GM19351 (cell line): ENCODE measurements around the gene SMTNL2.
"Not testable (repeated sequence)": the region's sequence is repeated elsewhere in the genome, so short reads cannot be mapped to it uniquely, and the experiment has no call there.

Experiments
- ATAC-seq: cut with Tn5 transposase; IDR thresholded peaks from one replicate; pipeline ENCODE4 v1.9.1; 2021; ENCODE audit warnings: mild to moderate bottlenecking, moderate library complexity; ENCODE audit not compliant: unreplicated experiment

The SMTNL2 gene

GRCh38 chr17:4598776-4599504 lies 14.6 kb downstream of the SMTNL2 start:
- ATAC-seq = no peak

GRCh38 chr17:4599505-4600281 lies 15.4 kb downstream of the SMTNL2 start:
- no peak for ATAC-seq

DNA sequence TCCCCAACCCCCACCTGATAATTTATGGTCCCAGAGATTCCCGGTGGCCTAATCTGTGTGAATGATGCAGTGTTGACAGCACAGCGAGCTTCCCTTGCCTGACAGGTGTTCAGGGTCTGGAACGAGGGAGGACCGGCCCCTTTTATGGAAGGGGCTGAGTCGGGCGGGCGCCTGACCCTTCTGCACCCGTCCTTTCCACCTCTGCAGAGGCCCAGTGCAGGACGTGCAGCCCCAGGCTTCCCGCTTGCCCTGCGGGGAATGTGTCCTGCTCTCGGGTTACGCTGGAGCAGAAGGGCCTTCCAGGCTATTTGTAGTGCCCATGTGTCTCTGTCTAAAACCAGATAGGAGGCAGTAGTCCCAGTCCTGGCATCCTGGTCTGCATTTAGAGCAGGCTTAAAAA lies 16.2 kb downstream of the SMTNL2 start:
- ATAC-seq = no peak

DNA sequence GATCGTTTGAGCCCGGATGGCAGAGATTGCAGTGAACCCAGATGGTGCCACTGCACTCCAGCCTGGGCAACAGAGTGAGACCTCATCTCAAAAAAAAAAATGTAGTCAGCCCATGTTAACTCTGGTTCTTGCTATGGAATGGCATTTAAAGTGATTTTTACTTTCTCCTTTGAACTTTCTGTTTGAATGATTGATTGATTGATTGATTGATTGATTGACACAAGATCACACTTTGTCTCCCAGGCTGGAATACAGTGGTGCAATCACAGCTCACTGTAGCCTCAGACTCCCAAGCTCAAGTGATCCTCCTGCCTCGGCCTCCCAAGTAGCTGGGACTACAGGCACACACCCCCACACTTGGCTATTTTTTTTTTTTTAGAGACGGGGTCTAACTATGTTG lies 17.0 kb downstream of the SMTNL2 start:
- no peak for ATAC-seq

GRCh38 chr17:4602041-4602440 lies 17.7 kb downstream of the SMTNL2 start:
- ATAC-seq = no peak

DNA sequence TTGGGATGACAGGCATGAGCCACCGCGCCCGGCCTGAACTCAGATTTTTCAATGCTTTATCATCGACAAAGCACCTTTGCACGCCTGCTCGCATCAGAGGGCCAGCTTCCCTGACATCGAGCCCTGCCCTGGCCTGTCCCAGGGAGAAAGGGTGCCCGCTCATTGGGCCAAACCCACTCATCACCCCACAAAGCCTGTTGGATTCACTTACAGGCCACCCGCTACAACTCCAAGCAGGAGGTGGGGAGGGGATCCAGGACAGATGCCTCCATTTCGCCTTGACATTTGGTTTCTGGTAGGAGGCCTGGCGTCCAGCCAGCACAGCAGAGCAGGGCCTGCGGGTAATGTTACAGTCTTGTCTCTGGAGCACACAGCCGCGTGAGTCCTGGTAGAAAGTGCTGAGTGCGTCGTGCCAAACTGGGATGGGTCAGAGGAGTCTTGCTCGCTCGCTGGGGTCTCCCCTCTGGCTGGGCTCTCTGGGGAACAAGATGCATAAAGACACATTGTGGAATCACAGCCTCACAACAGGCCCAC lies 19.8 kb downstream of the SMTNL2 start:
- no peak for ATAC-seq

DNA sequence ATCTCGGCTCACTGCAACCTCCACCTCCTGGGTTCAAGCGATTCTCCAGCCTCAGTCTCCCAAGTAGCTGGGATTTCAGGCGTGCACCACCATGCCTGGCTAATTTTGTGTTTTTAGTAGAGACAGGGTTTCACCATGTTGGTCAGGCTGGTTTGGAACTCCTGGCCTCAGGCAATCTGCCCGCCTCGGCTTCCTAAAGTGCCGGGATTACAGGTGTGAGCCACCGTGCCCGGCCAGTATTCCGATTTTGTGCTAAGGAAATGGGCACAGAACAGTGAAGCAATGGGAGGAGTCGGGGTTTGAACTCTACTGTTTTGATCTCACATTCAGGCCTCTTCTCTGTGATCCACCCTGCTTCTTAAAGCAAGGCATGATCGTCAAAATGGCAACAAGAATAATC lies 20.4 kb downstream of the SMTNL2 start:
- ATAC-seq = not testable (repeated sequence)

DNA sequence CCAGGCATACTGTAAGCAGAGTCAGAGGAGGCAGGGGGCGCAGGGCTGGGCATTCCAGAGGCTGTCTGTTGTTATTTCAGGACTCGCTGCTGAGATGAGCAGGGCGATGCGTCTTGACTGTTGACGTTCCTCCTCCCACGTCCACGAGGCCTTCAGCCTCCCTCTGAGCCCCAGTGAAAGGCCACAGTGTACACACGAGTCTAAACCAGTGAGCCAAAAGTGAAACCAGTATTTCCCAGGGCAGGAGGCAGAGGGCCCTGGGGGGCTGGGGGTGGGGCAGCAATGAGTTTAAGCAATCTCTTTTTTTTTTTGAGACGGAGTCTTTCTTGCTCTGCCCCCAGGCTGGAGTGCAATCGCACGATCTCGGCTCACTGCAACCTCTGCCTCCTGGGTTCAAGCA lies 21.5 kb downstream of the SMTNL2 start:
- no peak for ATAC-seq

DNA sequence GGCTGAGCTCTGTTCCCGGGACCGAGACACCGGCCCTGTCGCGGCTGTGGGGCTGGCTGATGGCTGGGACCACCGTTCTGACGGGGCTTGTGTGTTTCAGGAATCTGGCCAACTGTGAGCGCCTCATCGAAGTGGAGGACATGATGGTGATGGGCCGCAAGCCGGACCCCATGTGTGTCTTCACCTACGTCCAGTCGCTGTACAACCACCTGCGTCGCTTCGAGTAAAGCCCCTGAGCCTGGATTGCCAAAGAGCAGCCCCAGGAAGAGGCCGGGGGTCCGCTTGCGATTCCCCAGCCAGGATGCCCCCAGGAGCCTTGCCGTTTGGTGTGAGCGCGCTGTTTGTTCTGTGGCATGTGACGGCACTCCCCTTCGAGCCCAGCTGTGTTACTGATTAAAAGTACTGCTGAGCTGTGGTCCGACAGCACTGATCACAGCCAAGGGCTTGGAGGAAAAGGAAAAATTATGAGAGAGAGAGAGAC lies 23.0 kb downstream of the SMTNL2 start:
- ATAC-seq = no peak

GRCh38 chr17:4607773-4608187 lies 23.5 kb downstream of the SMTNL2 start:
- ATAC-seq = no peak

- no peak for ATAC-seq
Measured at GRCh38 chr17:4609761-4610160, 25.4 kb downstream of the SMTNL2 start.

GRCh38 chr17:4610162-4610561 lies 25.8 kb downstream of the SMTNL2 start:
- ATAC-seq = no peak

GRCh38 chr17:4610656-4611055 lies 26.3 kb downstream of the SMTNL2 start:
- no peak for ATAC-seq

DNA sequence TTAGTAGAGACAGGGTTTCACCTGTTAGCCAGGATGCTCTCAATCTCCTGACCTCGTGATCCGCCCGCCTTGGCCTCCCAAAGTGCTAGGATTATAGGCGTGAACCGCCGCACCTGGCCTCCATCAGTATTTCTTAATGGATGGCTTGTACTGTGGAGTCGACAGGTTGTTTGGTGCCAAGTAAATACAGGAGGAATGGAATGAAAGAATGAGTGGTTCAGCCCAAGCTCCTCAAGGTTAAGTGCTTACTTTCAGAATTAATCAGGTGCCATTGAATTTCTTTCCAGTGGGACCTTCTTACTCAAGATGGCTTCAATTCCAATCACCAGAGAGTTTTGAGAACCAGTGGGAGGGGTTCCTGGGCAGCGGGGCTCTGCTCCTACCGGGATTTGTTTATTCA lies 32.1 kb downstream of the SMTNL2 start:
- ATAC-seq = no peak

DNA sequence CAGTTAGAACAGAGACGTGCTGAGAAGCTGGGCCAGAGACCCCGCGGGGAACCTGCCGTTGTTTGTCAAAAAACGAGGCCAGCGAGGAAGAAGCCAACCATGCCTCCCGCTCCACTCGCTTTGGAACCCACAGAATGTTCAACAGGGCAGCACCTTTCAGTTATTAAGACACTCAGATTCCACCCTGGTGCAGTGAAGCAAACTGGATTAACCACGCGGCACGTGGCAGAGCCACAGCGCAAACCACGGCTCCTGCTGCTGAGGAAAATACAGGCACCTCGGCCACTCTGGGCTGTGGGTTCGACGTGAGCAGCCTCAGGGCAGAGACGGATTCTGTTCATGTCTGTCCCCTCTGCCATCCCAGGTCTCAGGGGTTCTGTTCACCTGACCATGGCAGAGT lies 32.8 kb downstream of the SMTNL2 start:
- no peak for ATAC-seq

DNA sequence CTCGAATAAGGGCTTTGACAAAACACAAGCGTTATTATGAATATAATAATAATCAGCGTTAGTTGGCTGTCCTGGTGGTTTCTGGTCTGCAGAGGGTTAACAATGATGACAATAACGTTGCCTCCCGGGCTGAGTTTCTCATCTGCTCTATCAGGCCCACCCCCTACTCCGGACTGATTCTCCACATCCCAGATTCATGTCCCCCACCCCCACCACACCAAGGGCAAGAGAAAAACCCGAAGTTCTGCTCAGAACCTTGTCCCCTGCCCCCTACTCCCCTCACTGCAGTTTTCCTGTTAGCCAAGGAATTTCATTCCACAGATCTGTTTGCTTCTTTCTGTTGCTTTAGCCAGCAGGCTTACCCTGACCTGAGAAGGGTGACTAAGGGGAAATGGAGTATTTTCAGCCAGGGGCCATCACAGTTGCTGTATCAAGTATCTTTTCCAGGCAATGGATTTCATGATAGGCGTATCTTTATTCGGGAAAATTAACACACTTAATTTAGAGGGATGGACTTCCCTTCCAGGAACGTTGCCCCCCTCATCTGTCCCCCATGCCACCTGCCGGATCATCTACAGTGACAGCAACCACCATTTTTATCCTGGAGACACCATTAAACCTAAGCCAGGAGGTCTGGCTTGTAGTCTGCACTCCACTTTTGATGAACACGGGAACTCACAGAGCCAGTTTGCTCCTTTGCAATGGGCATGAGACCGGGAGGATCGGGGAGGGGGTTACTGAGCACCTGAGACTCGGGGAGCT lies 33.4 kb downstream of the SMTNL2 start:
- ATAC-seq = no peak

GRCh38 chr17:4620531-4621101 lies 36.3 kb downstream of the SMTNL2 start:
- ATAC-seq = no peak

GRCh38 chr17:4622375-4622774 lies 38.0 kb downstream of the SMTNL2 start:
- no peak for ATAC-seq

GRCh38 chr17:4623249-4623648 lies 38.9 kb downstream of the SMTNL2 start:
- ATAC-seq = no peak

DNA sequence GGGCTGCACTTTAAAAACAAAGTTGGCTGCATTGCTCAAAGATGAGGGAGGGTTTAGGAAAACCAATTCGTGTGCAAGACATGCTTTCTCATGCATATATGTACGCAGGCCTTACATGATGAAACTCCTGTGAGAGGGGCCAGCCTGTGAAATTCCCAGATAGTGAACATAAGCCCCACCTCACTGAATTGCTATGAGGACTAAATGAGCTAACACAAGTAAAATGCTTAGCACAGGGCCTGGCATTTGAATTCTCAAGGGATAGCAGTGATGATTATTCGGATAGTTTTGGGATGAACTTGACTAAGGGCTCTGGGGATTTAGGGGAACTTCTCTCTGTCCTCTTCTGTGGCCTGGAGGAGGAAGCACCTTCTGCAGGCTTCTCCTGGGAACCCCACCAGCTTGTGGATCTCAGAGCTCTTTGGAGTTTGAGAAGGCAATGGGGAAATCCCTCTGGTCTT lies 40.2 kb downstream of the SMTNL2 start:
- ATAC-seq = not testable (repeated sequence)

DNA sequence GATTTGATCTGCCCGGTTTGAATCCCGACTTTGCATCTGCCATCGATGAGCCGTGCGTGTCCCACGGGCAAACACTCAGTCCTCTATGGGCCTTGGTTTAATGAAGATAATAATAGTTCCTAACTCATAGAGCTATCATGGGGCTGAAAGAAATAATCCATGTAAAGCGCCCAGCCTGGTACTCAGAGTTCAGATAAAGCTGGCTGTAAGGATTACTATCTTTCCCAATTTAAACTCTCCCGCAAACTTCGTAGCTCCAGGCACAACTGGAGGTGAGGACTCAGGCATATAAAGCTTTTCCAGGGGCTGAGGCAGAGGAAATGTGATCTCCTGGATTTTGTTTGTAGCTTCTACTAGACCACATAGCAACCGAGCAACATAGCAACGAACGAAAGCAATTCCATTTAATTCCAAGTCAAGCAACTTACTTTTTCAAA lies 40.9 kb downstream of the SMTNL2 start:
- ATAC-seq = no peak
